K562 (cell line): ENCODE measurements around the gene EPHB2. TPM values are rescaled to one million over a fixed set of nuclear protein-coding genes. Genes with fewer than 3 reads are reported as not detected.
A peak's percentile ranks its signal among the peaks of the same experiment; 100 is the strongest.

Source experiments
- ATAC-seq: fragments of 200-7000 bp; cut with Tn5 transposase; 3 replicates; pipeline ENCODE4 v1.9.1; 2020; ENCODE audit warnings: moderate library complexity
- BruUV-seq: library from RNA; stranded (reverse); fragments of 400-500 nt; replicated peaks from 2 replicates; lab custom pipeline; 2021; lab: Mats Ljungman, UMichigan
- CTCF ChIA-PET: fragments of 300-600 bp; formaldehyde crosslinking; extraction: SDS; loops from one replicate; lab custom pipeline; 2021; ENCODE audit warnings: low intra/inter-chr PET ratio; lab: Yijun Ruan, JAX
- POLR2A ChIA-PET: fragments of 300-600, 350-650 bp; sonication (Branson Sonifier 250); formaldehyde crosslinking; extraction: SDS; loops from one replicate; lab custom pipeline; 2021; ENCODE audit warnings: antibody characterized with exemption, inconsistent platforms; lab: Yijun Ruan, JAX
- DNase-seq, 4 experiments: peaks; one replicate each; pipeline versions ENCODE4 v3.0.0 to v3.0.0-alpha.2; 2011 to 2018; ENCODE audit warnings: low spot score in 3 of 4, mixed read lengths in 3 of 4; ENCODE audit errors: extremely low read depth in 1 of 4
- FAIRE-seq: peaks from 2 replicates; lab custom pipeline; 2011; peaks lifted over from hg19 to GRCh38; lab: Jason Lieb, UNC
- H2AFZ ChIP-seq: 2 replicates; pipeline ENCODE4 v1.6.0; 2011; ENCODE audit warnings: low read depth, low read length, control low read depth, inconsistent platforms
- H3K27ac ChIP-seq: fragments of 200-600 bp; 3 replicates; pipeline ENCODE4 v1.8.0; 2011; ENCODE audit warnings: low read depth, mild to moderate bottlenecking, control low read depth, inconsistent platforms, low read length, moderate library complexity, mixed read lengths; ENCODE audit errors: extremely low read depth
- H3K27me3 ChIP-seq, 2 experiments: fragments of 300-600 bp in 1 of 2; 2 replicates in 1 of 2; 3 replicates in 1 of 2; pipeline versions ENCODE4 v1.6.0 to v1.8.0; 2011; ENCODE audit warnings: inconsistent platforms in 2 of 2, low read length in 2 of 2, mild to moderate bottlenecking in 1 of 2, mixed read lengths in 1 of 2, moderate library complexity in 1 of 2; ENCODE audit not compliant: control insufficient read depth in 2 of 2, insufficient read depth in 2 of 2
- H3K36me3 ChIP-seq: fragments of 300-600 bp; 3 replicates; pipeline ENCODE4 v1.8.0; 2011; ENCODE audit warnings: mild to moderate bottlenecking, low read length, inconsistent platforms; ENCODE audit not compliant: control insufficient read depth, insufficient read depth
- H3K4me1 ChIP-seq, 2 experiments: fragments of 200-600 bp in 1 of 2; replicated peaks in 1 of 2; 2 replicates in 1 of 2; 3 replicates in 1 of 2; pipeline versions ENCODE4 v1.5.1 to v1.8.0; 2011; ENCODE audit warnings: inconsistent platforms in 2 of 2, low read length in 2 of 2, mild to moderate bottlenecking in 1 of 2, mixed read lengths in 1 of 2, moderate library complexity in 1 of 2; ENCODE audit not compliant: control insufficient read depth in 2 of 2, insufficient read depth in 2 of 2
- H3K4me2 ChIP-seq: 2 replicates; pipeline ENCODE4 v1.6.1; 2011; ENCODE audit warnings: low read length, control low read depth, inconsistent platforms, mixed read lengths; ENCODE audit not compliant: insufficient read depth
- H3K4me3 ChIP-seq: fragments of 200-600 bp; sonication (generic), shearing (Covaris generic); 2 replicates; pipeline ENCODE4 v1.5.1; 2016; ENCODE audit warnings: control low read depth, inconsistent platforms
- H3K79me2 ChIP-seq: fragments of 200-600 bp; 3 replicates; pipeline ENCODE4 v1.8.0; 2011; ENCODE audit warnings: low read length, inconsistent platforms; ENCODE audit not compliant: control insufficient read depth, insufficient read depth
- H3K9ac ChIP-seq, 2 experiments: 2 replicates each; pipeline versions ENCODE4 v1.6.0 to v1.6.1; 2011; ENCODE audit warnings: low read depth in 2 of 2, low read length in 2 of 2, control low read depth in 1 of 2, inconsistent platforms in 1 of 2, mild to moderate bottlenecking in 1 of 2, mixed read lengths in 1 of 2; ENCODE audit not compliant: insufficient read depth in 1 of 2
- H3K9me1 ChIP-seq: one replicate; pipeline ENCODE4 v1.6.0; 2011; ENCODE audit warnings: inconsistent platforms, mild to moderate bottlenecking, low read length, moderate library complexity; ENCODE audit not compliant: control insufficient read depth, insufficient read depth
- H3K9me3 ChIP-seq: replicated peaks from 2 replicates; pipeline ENCODE4 v1.5.1; 2011; ENCODE audit warnings: low read depth, low read length, inconsistent platforms; ENCODE audit not compliant: control insufficient read depth, insufficient read depth
- H4K20me1 ChIP-seq: replicated peaks from 2 replicates; pipeline ENCODE4 v1.6.1; 2011; ENCODE audit warnings: low read length, inconsistent platforms, mixed read lengths; ENCODE audit not compliant: control insufficient read depth, insufficient read depth
- BCOR ChIP-seq: fragments of 450-650 bp; IDR thresholded peaks from 2 replicates; pipeline ENCODE4 v1.6.1; 2016
- NCOA2 ChIP-seq, 2 experiments: fragments of 450-650 bp; IDR thresholded peaks; 2 replicates each; pipeline ENCODE4 v1.6.1; 2018; ENCODE audit warnings: mild to moderate bottlenecking in 2 of 2, moderate library complexity in 1 of 2; ENCODE audit not compliant: partially characterized antibody in 2 of 2
- RBM25 ChIP-seq: fragments of 200-400 bp; formaldehyde crosslinking; IDR thresholded peaks from 2 replicates; pipeline ENCODE4 v1.6.1; 2018; ENCODE audit warnings: low read length, low read depth, moderate library complexity; ENCODE audit not compliant: severe bottlenecking
- U2AF2 ChIP-seq: fragments of 200-400 bp; formaldehyde crosslinking; optimal IDR thresholded peaks from 2 replicates; pipeline ENCODE3; 2017; ENCODE audit warnings: low read depth, mild to moderate bottlenecking, low read length
- ZNF121 ChIP-seq: sonication (generic); formaldehyde crosslinking; conservative IDR thresholded peaks from 2 replicates; pipeline ENCODE4 v1.8.0; 2022; ENCODE audit warnings: missing genetic modification reagents
- WGBS: fragments of 100-300 bp; shearing (Covaris generic); methylation state at CpG from one replicate; pipeline ENCODE4 v1.1.6; 2016; ENCODE audit warnings: low coverage, mixed read lengths; ENCODE audit not compliant: insufficient coverage; ENCODE audit errors: missing lambda C conversion rate; 5-methylcytosine and 5-hydroxymethylcytosine counted together
- in situ Hi-C: fragments of 300-500 bp; cut with MboI; formaldehyde crosslinking; loops from 4 replicates; pipeline ENCODE4 v1.15.0; 2018; ENCODE audit warnings: inconsistent platforms, mixed read lengths
- intact Hi-C: fragments of 100-400 bp; cut with micrococcal nuclease; formaldehyde crosslinking; loops from 2 replicates; pipeline ENCODE4 v1.14.2; 2022
- polyA plus RNA-seq, 8 experiments: library from polyadenylated mRNA; depleted of rRNA in 4 of 8; stranded (reverse) in 5 of 8; unstranded in 3 of 8; fragments of >200 nt; fragmentation: Nextera tagmentation in 2 of 8; fragmentation: Illumina TruSeq in 1 of 8; extraction: Ambion mirVana in 2 of 8; extraction: Trizol in 1 of 8; gene quantifications; 2 replicates each; pipeline versions ENCODE4 v1.2.1 to v1.2.3, GENCODE V29; 2011 to 2014; ENCODE audit warnings: inconsistent platforms in 1 of 8, missing spikeins in 1 of 8
- total RNA-seq, 7 experiments: library from RNA; depleted of rRNA in 6 of 7; stranded (reverse); fragments of >200 nt in 6 of 7; fragmentation: Illumina TruSeq in 2 of 7; extraction: Trizol in 2 of 7; gene quantifications; 2 replicates each; pipeline versions ENCODE4 v1.2.1 to v1.2.3, GENCODE V29; 2011 to 2021; ENCODE audit warnings: low replicate concordance in 1 of 7
- TF ChIP-seq, protein P1 (sequence below), 2 experiments: IDR thresholded peaks; 2 replicates each; pipeline ENCODE4 v1.6.1; 2012; ENCODE audit warnings: improper control_type of control experiment in 2 of 2, low read depth in 2 of 2, low read length in 2 of 2, borderline replicate concordance in 1 of 2

The EPHB2 gene
- total and polyA plus RNA-seq, 9 of the 15 experiments (the other 6 are each of a cell fraction or from before 2014, with no cell fraction given), result not detected

GRCh38 chr1:22694172-22694571, 16.5 kb upstream of the EPHB2 start:
- Histone ChIP-seq H3K9me3 (no peaks in the 10 kb centered on the region), H3K4me3 (no peak overlapping the region), H4K20me1 (no peaks in the 10 kb centered on the region), H3K9me1 (no peaks in the 10 kb centered on the region), H3K4me1 (no peaks in the 10 kb centered on the region), H3K36me3 (no peaks in the 10 kb centered on the region), H3K9ac (no peak overlapping the region), H3K79me2 (no peaks in the 10 kb centered on the region)
- intact Hi-C loops (no loop called here), in situ Hi-C loops (no loop called here)
- POLR2A ChIA-PET, result interaction anchor here (0.7 kb wide), 1 partner anchor 8 kb away, joined by 5 read pairs; no protein-coding TSS in a partner anchor
- 5% methylated on average over 5 of the region's 5 CpGs for whole genome bisulfite sequencing
- BruUV-seq, result no TSS peak
- DNase-seq (no peak), ATAC-seq (no peak), FAIRE-seq (no peak)
- CTCF ChIA-PET, result no interaction called here
- peak; percentile 54; the same call in 1 of the 2 replicates for TF ChIP-seq BCOR
- peak; percentile 54 for TF ChIP-seq RBM25
- TF ChIP-seq NCOA2 (IDR thresholded peaks at IDR 0.05; ENCODE audit: partially characterized antibody in 2 of 2), result no peak
- no peak for TF ChIP-seq U2AF2
- TF ChIP-seq, all 486 proteins: peak for 2
- H3K4me2 ChIP-seq, result no peak overlapping the region
- H3K27ac ChIP-seq, result no peak overlapping the region
- peaks cover 22 to 43% of the 10 kb centered on the region in 2 experiments for H3K27me3 ChIP-seq
- no peak overlapping the region for H2AFZ ChIP-seq

GRCh38 chr1:22696610-22697009, 14.0 kb upstream of the EPHB2 start:
- ChIA-PET CTCF (no interaction called here), POLR2A (no interaction called here)
- BruUV-seq, result no TSS peak
- Histone ChIP-seq H4K20me1 (no peaks in the 10 kb centered on the region), H3K9me1 (no peaks in the 10 kb centered on the region), H3K9ac (no peak overlapping the region), H3K79me2 (no peaks in the 10 kb centered on the region), H3K27me3 (peaks cover 10 to 31% of the 10 kb centered on the region in 2 experiments), H3K36me3 (no peaks in the 10 kb centered on the region), H3K27ac (no peak overlapping the region), H3K4me2 (no peak overlapping the region), H3K4me3 (no peak overlapping the region), H3K9me3 (no peaks in the 10 kb centered on the region), H2AFZ (no peak overlapping the region), H3K4me1 (no peaks in the 10 kb centered on the region; a peak in 1 of 5 replicates)
- 0% methylated on average over 3 of the region's 3 CpGs for WGBS
- ATAC-seq (no peak), FAIRE-seq (no peak), DNase-seq (no peak)
- TF ChIP-seq, protein P1, sequence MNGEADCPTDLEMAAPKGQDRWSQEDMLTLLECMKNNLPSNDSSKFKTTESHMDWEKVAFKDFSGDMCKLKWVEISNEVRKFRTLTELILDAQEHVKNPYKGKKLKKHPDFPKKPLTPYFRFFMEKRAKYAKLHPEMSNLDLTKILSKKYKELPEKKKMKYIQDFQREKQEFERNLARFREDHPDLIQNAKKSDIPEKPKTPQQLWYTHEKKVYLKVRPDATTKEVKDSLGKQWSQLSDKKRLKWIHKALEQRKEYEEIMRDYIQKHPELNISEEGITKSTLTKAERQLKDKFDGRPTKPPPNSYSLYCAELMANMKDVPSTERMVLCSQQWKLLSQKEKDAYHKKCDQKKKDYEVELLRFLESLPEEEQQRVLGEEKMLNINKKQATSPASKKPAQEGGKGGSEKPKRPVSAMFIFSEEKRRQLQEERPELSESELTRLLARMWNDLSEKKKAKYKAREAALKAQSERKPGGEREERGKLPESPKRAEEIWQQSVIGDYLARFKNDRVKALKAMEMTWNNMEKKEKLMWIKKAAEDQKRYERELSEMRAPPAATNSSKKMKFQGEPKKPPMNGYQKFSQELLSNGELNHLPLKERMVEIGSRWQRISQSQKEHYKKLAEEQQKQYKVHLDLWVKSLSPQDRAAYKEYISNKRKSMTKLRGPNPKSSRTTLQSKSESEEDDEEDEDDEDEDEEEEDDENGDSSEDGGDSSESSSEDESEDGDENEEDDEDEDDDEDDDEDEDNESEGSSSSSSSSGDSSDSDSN (IDR thresholded peaks at IDR 0.05; ENCODE audit: borderline replicate concordance in 1 of 2, low read depth in 2 of 2, low read length in 2 of 2), result no peak
- peak; percentile 82 for TF ChIP-seq ZNF121 (CRISPR knock-in tag)
- in situ Hi-C loops, result no loop called here
- intact Hi-C loops, result no loop called here
